ENCODE measurements around the gene TMEM238.
"Not testable (repeated sequence)": the region's sequence is repeated elsewhere in the genome, so short reads cannot be mapped to it uniquely, and the experiment has no call there.

TMEM238 gene

GRCh38 chr19:55384131-55384919 is at the start of gene TMEM238:
Gene TMEM238, minus strand, starts transcription at chr19:55384292. Its CDS starts 33 bp downstream, at chr19:55384259.
- no peak for DNase-seq

DNA sequence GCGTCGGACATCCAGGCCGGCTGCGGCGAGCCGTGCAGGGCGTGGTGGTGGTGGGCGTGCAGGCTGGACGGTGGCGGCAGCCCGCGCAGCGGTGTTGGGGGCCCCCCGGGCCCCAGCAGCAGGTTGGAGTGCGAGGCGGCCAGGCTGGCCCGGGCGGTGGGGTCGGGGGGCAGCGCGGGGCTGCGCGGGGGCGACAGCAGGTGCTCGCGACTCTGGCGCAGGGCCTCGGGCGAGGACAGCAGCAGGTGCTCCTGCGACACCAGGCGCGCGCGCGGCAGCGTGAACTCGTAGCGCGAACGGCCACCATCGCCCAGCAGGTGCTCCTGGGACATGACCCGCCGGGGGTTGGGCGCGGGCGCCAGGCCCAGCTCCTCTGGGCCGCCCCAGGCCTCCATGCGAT is 49.2 kb upstream of the TMEM238 start:
- DNase-seq: no peak

DNA sequence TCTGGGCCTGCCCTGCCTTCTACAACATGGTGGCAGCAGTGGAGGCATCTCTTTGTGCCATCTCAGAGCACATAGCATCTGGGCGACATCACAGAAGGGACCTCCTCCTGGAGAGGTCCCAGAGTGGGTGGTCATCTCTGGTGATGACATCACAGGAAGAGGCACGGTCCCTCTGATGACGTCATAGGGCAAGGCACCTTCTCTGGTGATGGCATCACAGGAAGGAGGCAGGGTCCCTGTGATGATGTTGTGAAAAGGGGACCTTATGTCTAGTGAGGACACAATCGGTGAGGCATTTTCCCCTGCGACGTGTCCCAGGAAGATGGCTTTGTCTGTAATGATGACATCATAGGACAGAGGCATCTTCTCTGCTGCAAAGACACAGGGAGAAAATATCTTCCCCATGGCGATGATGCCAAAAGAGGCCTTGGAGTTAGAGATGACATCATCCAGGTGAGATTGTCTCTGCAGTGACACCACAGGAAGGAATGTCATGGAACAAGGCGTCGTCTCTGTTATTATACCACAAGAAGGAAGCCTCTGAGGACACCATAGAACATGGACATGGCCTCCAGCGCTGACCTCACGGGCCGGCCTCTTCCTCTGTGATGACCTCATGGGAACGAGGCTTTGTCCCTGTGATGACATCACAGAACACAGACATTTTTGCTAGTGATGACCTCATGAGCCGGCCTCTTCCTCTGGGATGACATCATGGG is 48.3 kb upstream of the TMEM238 start:
- no peak for DNase-seq

DNA sequence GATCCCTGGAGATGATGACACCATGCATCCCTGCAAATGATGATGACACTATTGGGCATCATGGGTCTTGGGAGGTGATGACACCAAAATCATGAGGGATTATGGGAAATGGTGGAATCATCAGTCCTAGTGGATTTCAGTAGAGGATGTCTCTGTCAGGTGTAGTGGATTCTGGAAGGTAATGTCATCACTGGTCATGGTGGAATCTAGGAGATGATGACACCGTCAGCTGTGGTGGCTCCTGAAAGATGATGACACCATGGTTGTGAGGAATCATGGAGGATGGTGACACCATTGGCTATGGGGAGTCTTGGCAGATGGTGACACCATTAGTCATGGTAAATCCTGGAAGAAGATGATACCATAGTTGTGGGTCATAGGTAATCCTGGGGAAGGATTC is 47.1 kb upstream of the TMEM238 start:
- DNase-seq: no peak

DNA sequence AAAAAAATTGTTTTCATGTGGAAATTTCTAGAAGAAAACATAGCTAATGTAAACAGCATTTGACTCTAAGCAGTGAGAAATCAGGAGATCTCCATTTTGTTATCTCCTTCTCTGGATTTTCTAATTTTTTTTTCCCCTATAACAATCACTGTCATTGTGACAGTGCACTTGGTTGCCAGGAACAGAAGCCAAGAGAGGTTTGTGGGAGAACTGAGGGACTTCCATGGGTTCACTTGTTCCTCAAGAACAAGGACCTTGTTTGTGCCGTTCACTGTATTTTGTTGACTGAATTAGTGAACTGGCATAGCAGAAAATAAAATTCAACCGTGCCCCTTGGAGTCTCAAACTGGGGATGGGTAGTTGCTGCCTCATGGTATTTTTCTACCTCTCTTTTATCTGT is 42.0 kb upstream of the TMEM238 start:
- DNase-seq: no peak

GRCh38 chr19:55424518-55424917 is 40.4 kb upstream of the TMEM238 start:
- DNase-seq: no peak

GRCh38 chr19:55423225-55424005 is 39.3 kb upstream of the TMEM238 start:
- no peak for DNase-seq

- DNase-seq: not testable (repeated sequence)
These were observed 37.2 kb upstream of the TMEM238 start for GRCh38 chr19:55421281-55421680.

DNA sequence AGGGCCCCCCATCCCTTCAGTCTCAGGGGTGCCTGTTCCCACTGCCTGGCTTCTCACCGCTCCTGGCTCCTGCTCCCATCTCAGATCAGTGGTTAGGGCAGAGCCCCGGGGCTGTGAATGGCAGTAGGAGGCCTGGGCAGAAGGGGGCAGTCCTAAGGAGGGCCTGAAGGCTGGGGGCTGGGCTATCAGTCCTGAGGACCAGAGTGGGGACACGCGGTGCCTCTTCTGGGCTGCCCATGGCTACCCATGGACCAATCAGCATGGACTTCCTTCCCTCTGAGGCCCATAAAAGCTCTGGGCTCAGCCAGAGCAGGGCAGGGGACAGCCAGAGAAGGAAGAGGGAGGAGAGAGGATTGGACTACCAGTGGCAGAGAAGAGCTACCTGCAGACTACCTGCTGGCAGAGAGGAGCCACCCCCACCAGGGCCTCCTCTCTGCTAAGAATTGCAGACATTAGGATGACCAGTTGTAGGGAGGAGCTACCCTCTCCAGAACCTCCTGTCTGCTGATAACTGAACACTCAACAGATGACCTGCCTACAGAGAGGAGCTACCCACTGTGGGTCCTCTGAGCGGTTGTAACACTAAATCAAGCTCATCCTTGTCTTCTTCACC is 35.6 kb upstream of the TMEM238 start:
- DNase-seq: no peak

- DNase-seq: no peak
These were observed 35.0 kb upstream of the TMEM238 start for GRCh38 chr19:55419103-55419502.

DNA sequence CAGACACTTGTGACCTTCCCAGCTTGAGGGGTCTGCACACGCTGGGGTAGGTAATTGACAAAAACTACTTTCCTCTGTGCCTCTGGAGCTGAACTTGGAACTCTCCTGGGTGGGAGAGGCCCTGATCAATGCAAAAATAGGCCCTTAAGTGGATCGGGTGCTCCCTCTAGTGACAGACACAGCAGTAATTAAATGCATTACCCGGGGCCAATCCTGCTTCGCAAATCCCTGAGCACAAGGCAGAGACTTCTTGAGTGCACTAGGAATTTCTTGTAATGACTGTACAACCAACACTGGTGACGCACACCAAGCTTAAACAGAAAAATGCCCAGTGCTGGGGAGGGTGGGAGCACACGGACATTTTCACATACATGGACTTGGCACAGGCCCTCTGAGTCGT is 34.1 kb upstream of the TMEM238 start:
- no peak for DNase-seq

GRCh38 chr19:55410168-55410567 is 26.1 kb upstream of the TMEM238 start:
- DNase-seq: no peak

GRCh38 chr19:55409179-55409578 is 25.1 kb upstream of the TMEM238 start:
- DNase-seq: not testable (repeated sequence)

- DNase-seq: no peak
These were observed 24.4 kb upstream of the TMEM238 start for GRCh38 chr19:55408533-55408872.

- peak; percentile 94 to 97 for DNase-seq
These were observed 23.9 kb upstream of the TMEM238 start for GRCh38 chr19:55407800-55408532.

- not testable (repeated sequence) for DNase-seq
These were observed 23.4 kb upstream of the TMEM238 start, which contains the start of gene UBE2S for GRCh38 chr19:55407550-55407799. Gene UBE2S, minus strand, starts transcription at chr19:55407788. Its CDS starts 199 bp downstream, at chr19:55407589.

DNA sequence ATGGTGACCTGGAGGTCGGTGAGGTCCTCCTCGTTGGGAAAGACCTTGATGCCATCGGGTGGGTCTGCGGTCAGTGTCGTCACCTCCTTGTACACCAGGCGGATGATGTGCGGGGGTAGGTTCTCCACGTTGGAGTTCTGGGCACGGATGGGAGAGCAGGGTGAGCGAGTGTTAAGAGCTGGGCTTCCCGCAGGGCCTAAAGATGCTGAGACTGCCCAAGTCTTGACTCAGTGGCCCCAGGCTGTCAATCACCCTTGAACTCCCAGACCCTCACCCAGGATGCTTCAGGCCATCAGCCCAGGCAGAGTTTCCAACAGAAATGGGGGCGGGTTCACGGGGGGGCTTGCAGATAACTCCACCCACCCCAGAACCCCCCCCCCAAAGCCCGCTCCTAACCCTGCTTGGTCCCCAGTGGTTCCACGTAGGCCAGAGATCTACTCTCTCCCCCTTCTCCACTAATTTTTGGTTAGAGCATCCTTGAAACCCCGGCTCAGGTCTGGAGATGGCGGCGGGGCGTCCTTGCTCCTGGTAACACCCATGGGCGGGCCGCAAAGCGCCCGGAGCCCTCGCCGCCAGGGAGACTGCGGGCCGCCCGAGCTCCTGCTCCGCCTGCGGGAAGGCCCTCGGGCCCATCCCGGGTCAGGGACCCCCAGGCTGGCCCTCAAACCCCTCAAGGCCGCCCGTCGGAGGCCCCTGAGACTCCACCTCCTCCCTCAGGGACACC is 22.9 kb upstream of the TMEM238 start:
- no peak for DNase-seq

GRCh38 chr19:55406091-55406825 is 22.2 kb upstream of the TMEM238 start:
- no peak for DNase-seq

GRCh38 chr19:55405638-55406037 is 21.5 kb upstream of the TMEM238 start:
- no peak for DNase-seq

DNA sequence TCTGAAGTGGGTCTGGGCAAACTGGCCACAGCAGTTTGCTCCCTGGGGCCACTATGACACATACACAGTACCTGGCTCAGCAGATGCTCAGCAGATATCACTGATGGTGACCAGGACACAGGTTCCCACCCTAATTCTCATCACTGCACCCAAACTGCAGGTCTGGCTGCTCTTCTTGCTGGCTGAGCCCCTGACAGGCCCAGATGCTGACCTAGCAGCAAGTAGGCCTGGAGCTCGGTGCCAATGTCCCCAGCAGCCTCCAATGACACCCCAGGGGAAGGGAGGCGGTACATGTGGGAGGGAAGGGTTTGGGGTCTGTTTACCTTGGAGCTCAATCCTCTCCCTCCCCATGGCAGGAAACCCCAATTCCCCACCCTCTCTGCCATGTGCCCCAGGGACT is 18.4 kb upstream of the TMEM238 start:
- DNase-seq: no peak

GRCh38 chr19:55401390-55401789 is 17.3 kb upstream of the TMEM238 start:
- not testable (repeated sequence) for DNase-seq

Measured in cerebellar nuclear complex (tissue), 1 donor.